Ectodermal cell (in vitro differentiated cells): Measurements from ENCODE around the gene ASIC2.

Experiments used
- H3K27ac ChIP-seq: 2 replicates; pipeline ENCODE4 v1.7.0; 2013; ENCODE audit warnings: mild to moderate bottlenecking, low read depth, low read length; ENCODE audit not compliant: insufficient read depth, poor library complexity, severe bottlenecking
- H3K27me3 ChIP-seq: 2 replicates; pipeline ENCODE4 v1.7.0; 2013; ENCODE audit warnings: mild to moderate bottlenecking, low read length; ENCODE audit not compliant: insufficient read depth, control insufficient read depth, poor library complexity, severe bottlenecking
- H3K36me3 ChIP-seq: one replicate; pipeline ENCODE4 v1.7.0; 2013; ENCODE audit warnings: low read length; ENCODE audit not compliant: control insufficient read depth, insufficient read depth
- H3K4me1 ChIP-seq: one replicate; pipeline ENCODE4 v1.7.0; 2013; ENCODE audit warnings: low read length; ENCODE audit not compliant: control insufficient read depth, insufficient read depth
- H3K4me3 ChIP-seq: 2 replicates; pipeline ENCODE4 v1.7.0; 2013; ENCODE audit warnings: low read depth, low read length, control low read depth; ENCODE audit not compliant: insufficient read depth
- H3K9me3 ChIP-seq: 2 replicates; pipeline ENCODE4 v1.7.0; 2013; ENCODE audit warnings: mild to moderate bottlenecking, low read length, moderate library complexity; ENCODE audit not compliant: control insufficient read depth
- WGBS, 2 experiments: methylation state at CpG; one replicate each; pipeline ENCODE4 v1.1.7; 2013; ENCODE audit warnings: missing lambda C conversion rate in 2 of 2; 5-methylcytosine and 5-hydroxymethylcytosine counted together

Gene ASIC2

DNA sequence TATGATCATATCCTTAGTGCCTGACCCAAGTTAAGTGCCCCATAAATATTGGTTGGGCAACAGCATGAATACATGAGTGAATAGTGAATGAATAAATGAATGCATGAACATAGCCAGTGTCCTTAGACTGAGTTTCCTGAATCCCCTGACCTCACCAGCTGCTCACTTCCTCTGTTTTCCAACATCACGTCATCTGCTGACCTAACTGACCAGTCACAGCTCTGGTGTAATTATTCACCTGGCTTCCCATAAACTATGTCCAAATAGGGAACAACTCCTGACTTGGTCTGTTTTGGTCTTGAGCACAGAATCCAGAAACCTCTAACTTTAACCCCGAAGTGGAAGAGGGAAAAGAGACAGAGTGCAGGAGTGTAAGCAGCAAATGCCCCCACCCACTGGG is 83.4 kb downstream of the ASIC2 start:
- no peaks in the 10 kb centered on the region for H3K36me3 ChIP-seq
- H3K4me1 ChIP-seq, result peaks cover 6% of the 10 kb centered on the region
- H3K27ac ChIP-seq, result no peak overlapping the region
- no peak overlapping the region for H3K4me3 ChIP-seq
- no peaks in the 10 kb centered on the region for H3K27me3 ChIP-seq
- WGBS, 2 experiments, result 89 to 90% methylated on average over 2 of the region's 2 CpGs
- no peaks in the 10 kb centered on the region for H3K9me3 ChIP-seq

- no peak overlapping the region for H3K4me3 ChIP-seq
- peaks cover 6% of the 10 kb centered on the region for H3K4me1 ChIP-seq
- H3K27me3 ChIP-seq, result no peaks in the 10 kb centered on the region
- no peaks in the 10 kb centered on the region for H3K9me3 ChIP-seq
- no peaks in the 10 kb centered on the region for H3K36me3 ChIP-seq
- H3K27ac ChIP-seq, result no peak overlapping the region
- 93 to 98% methylated on average over 4 of the region's 4 CpGs for WGBS, 2 experiments
Measured at GRCh38 chr17:33207231-33207630, 85.9 kb downstream of the ASIC2 start.

GRCh38 chr17:33205552-33205951 is 87.5 kb downstream of the ASIC2 start:
- WGBS, 2 experiments, result 93 to 97% methylated on average over 8 of the region's 8 CpGs
- H3K27ac ChIP-seq, result no peak overlapping the region

GRCh38 chr17:33204701-33205100 is 88.4 kb downstream of the ASIC2 start:
- Histone ChIP-seq H3K27ac (no peak overlapping the region), H3K4me1 (no peaks in the 10 kb centered on the region), H3K9me3 (no peaks in the 10 kb centered on the region), H3K4me3 (no peak overlapping the region), H3K36me3 (no peaks in the 10 kb centered on the region), H3K27me3 (no peaks in the 10 kb centered on the region)
- WGBS, 2 experiments, result 92 to 93% methylated on average over 2 of the region's 2 CpGs

More at GRCh38 chr17:33205552-33205951, 87.5 kb downstream of the ASIC2 start:
- H3K27me3 ChIP-seq, result no peaks in the 10 kb centered on the region
- no peaks in the 10 kb centered on the region for H3K36me3 ChIP-seq
- H3K4me1 ChIP-seq, result peaks cover 4% of the 10 kb centered on the region
- H3K9me3 ChIP-seq, result no peaks in the 10 kb centered on the region
- H3K4me3 ChIP-seq, result no peak overlapping the region

GRCh38 chr17:33204156-33204555 is 88.9 kb downstream of the ASIC2 start:
- no peaks in the 10 kb centered on the region for H3K36me3 ChIP-seq
- 88 to 97% methylated on average over 3 of the region's 3 CpGs for WGBS, 2 experiments
- no peak overlapping the region for H3K27ac ChIP-seq
- no peaks in the 10 kb centered on the region for H3K4me1 ChIP-seq
- no peaks in the 10 kb centered on the region for H3K9me3 ChIP-seq
- H3K27me3 ChIP-seq, result no peaks in the 10 kb centered on the region
- no peak overlapping the region for H3K4me3 ChIP-seq

GRCh38 chr17:33202796-33203495 is 90.1 kb downstream of the ASIC2 start:
- H3K9me3 ChIP-seq, result no peaks in the 10 kb centered on the region
- no peaks in the 10 kb centered on the region for H3K4me1 ChIP-seq
- no peaks in the 10 kb centered on the region for H3K27me3 ChIP-seq
- 87% methylated on average over 10 of the region's 10 CpGs for WGBS, 2 experiments
- no peaks in the 10 kb centered on the region for H3K36me3 ChIP-seq
- no peak overlapping the region for H3K27ac ChIP-seq
- no peak overlapping the region for H3K4me3 ChIP-seq

DNA sequence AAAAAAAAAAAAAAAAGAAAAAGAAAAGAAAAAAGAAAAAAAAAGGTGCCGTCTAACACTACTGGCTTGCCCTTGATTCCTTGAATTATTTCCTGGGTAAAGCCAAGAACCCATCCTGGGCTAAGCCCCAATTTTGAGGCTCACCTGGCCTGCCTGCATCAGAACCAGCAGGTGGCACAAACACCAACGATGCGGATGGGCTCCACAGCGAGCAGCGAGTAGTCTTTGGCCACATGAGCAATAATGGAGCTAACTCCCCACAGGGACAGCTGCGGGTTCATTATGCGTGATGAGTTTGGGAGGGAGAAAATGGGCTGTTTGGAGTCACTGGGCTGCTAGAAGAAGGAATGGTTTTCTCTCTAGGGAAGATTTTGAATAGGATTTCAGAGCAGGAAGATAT is 91.1 kb downstream of the ASIC2 start:
- Histone ChIP-seq H3K36me3 (no peaks in the 10 kb centered on the region), H3K27me3 (no peaks in the 10 kb centered on the region), H3K4me3 (no peak overlapping the region), H3K9me3 (no peaks in the 10 kb centered on the region), H3K27ac (no peak overlapping the region), H3K4me1 (no peaks in the 10 kb centered on the region)
- 68 to 69% methylated on average over 7 of the region's 7 CpGs for WGBS, 2 experiments

- H3K9me3 ChIP-seq, result no peaks in the 10 kb centered on the region
- no peak overlapping the region for H3K27ac ChIP-seq
- H3K4me3 ChIP-seq, result no peak overlapping the region
- 91 to 95% methylated on average over 4 of the region's 4 CpGs for WGBS, 2 experiments
- H3K4me1 ChIP-seq, result no peaks in the 10 kb centered on the region
- no peaks in the 10 kb centered on the region for H3K27me3 ChIP-seq
- no peaks in the 10 kb centered on the region for H3K36me3 ChIP-seq
Measured at GRCh38 chr17:33201283-33201682, 91.8 kb downstream of the ASIC2 start.

- 71 to 81% methylated on average over 1 of the region's 1 CpG for WGBS, 2 experiments
- H3K36me3 ChIP-seq, result no peaks in the 10 kb centered on the region
Measured at GRCh38 chr17:33200587-33200986, 92.5 kb downstream of the ASIC2 start.

DNA sequence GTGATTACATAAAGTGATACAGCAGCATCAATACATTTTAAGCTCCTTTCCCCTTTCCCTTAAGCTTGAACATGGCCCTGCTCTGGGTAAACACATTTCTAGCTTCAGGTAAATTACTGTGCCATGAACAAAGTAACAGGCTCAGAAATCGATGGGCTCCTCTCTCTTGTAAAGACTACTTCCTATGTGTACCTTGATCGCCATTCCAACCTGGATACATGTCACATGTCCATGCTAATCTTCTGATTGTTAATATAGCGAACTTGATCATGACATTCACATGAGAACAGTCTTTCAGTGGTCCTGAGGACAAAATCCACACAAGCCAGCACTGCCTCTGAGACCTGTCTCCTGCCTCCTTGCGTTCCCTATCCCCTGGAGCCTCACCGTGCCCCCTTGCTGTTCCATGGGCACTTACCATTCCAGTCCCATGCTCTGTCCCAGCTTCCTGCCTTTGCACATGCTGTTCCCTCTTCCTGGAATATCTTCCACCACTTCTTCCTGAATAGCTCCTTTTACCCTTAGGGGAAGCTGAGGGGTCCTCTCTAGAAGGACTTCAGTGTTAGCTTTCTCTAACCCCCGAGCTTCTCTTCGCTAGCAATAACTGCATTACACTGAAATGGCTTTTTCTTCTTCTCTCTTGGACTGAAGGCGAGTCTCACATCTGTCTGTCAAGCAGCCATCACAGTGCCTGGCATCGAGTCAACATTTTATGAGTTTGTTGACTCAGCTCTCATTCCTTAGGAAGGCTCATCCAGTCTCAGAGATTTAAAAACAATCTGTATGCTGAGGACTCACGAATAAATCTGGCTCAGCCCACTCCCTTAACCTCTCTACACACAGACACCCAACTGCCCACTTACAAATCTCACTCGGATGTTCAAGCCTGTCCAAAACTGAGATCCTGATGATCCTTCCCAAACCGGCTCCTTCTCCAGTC is 93.3 kb downstream of the ASIC2 start:
- Histone ChIP-seq H3K27me3 (peaks cover 4% of the 10 kb centered on the region), H3K9me3 (no peaks in the 10 kb centered on the region), H3K36me3 (no peaks in the 10 kb centered on the region), H3K4me1 (no peaks in the 10 kb centered on the region), H3K27ac (no peak overlapping the region), H3K4me3 (no peak overlapping the region)
- WGBS, 2 experiments, result 88 to 92% methylated on average over 12 of the region's 12 CpGs

More at GRCh38 chr17:33200587-33200986, 92.5 kb downstream of the ASIC2 start:
- Histone ChIP-seq H3K4me3 (no peak overlapping the region), H3K27ac (no peak overlapping the region), H3K9me3 (no peaks in the 10 kb centered on the region), H3K4me1 (no peaks in the 10 kb centered on the region), H3K27me3 (no peaks in the 10 kb centered on the region)
